Activated CD8-positive, alpha-beta memory T cell treated with anti-CD3 and anti-CD28 coated beads, Interleukin-2, amount 50 U/mL, for 4 hours (primary cell): Measurements from ENCODE around the gene GPC2.

ENCODE experiments used
- DNase-seq: peaks from one replicate; pipeline ENCODE4 v3.0.0-alpha.2; 2020

Gene GPC2

GRCh38 chr7:100166970-100167911 is 9.9 kb downstream of the GPC2 start:
- DNase-seq = no peak

GRCh38 chr7:100166317-100166940 is 10.8 kb downstream of the GPC2 start:
- no peak for DNase-seq

- no peak for DNase-seq
These were observed 13.3 kb downstream of the GPC2 start for GRCh38 chr7:100163871-100164270.

DNA sequence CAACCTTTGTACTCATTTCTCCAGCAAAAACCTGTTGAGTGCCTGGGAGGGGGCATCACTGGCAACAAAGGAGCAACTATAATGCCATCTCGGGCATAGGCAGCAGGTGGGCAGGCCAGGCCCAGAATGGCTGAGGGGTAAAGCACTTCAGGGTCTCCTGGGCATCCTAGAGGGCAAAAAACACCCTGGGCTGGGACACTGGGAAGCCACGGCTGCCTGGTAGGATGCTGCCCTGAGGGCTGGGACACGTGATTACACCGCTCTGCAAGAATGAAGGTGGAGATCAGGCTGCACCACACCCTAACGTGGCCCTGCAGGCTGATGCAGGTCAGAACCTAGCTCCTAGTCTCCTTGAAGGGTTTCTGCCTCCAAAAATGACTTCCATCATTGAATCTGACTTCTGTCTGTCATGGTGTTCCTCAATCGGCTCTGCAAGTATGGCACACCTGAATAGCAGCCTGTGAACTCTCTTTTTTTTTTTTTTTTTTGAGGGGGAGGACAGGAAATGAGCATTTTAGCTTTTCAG is 14.1 kb downstream of the GPC2 start:
- DNase-seq = no peak

GRCh38 chr7:100160067-100160466 is 17.1 kb downstream of the GPC2 start:
- DNase-seq = no peak

GRCh38 chr7:100159099-100159623 is 18.0 kb downstream of the GPC2 start:
- DNase-seq = no peak

GRCh38 chr7:100158229-100159098 is 18.7 kb downstream of the GPC2 start, which contains the start of gene TRAPPC14:
TSS of gene TRAPPC14 (minus strand) at chr7:100158723. CDS start at chr7:100158499, 224 bp downstream.
- DNase-seq = peak; percentile 92

DNA sequence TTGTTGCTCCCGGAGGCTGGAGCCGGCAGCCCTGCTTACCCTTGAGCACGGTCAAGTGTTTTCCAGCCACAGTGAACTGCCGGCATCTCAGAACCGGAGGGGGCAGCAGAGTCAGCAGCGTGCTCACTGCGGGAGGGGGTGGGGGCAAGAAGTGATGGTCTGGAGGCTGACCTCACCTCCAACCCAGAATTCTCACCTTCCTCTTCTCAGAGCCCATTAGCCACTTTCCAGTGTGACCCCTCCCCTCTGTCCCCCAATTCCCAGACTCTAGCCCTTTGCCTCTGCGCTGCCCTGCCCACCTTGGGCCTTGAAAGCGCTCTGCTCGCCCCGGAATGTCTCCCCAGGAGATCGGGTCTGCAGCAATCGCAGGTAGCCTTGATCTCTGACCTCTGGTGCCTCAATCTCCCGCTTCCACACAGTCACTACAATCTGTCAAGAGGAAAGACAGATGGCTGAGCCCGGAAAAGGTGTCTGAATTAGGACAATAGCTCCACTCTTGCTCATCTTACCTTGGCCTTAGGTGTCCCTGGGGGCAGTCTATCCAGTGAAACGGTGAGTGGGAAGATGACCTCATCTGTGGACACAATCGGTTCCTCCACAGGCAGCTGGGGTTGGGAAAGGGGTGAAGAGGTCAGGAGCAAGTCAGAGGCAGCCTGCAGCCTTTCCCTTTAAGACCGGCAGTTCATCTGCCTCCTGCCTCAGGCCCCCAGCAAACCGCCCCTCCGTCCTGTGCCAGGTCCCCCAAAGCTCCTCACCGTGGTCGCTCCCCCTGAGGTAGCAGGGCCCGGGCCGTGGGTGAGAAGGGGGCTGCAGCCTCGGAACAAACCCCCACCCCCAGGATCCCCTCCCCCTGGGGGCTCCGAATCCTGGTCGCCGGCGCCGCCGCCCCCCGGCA is 19.6 kb downstream of the GPC2 start:
- no peak for DNase-seq

- DNase-seq = no peak
These were observed 20.2 kb downstream of the GPC2 start for GRCh38 chr7:100157069-100157333.

DNA sequence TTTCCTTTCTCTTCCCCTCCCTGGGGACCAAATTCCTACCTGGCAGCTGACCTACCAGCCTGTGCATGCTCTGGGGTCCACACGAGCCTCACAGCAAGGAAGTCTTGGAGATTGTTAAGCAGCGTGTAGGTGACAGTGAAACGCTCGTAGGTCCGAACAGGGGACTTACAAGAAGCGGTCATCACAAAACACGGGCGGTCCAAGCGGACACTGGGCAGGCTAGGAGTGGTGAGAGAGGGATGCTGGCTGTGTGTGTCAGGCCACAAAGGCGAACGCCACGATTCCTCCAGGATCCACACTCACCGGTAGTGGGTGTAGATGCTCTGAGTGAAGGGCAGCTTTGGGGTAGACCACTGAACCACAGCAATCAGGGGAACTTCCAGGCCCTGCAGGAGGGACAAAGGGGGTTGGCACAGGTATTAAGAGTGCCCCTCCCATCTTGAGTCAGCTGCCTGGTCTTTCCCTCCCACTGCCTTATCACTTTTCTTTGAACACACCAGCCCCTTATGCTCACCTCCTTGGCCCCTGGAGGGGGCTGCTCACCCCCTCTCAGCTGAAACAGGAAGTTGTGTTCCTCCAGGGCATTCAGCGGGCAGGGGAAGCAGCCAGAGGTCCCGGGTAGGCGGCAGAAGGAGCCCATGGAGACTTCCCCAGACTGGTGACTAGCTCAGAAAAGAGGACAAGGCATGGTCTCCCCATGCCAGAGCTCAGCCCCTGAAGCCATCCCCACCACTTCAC is 20.7 kb downstream of the GPC2 start:
- no peak for DNase-seq

DNA sequence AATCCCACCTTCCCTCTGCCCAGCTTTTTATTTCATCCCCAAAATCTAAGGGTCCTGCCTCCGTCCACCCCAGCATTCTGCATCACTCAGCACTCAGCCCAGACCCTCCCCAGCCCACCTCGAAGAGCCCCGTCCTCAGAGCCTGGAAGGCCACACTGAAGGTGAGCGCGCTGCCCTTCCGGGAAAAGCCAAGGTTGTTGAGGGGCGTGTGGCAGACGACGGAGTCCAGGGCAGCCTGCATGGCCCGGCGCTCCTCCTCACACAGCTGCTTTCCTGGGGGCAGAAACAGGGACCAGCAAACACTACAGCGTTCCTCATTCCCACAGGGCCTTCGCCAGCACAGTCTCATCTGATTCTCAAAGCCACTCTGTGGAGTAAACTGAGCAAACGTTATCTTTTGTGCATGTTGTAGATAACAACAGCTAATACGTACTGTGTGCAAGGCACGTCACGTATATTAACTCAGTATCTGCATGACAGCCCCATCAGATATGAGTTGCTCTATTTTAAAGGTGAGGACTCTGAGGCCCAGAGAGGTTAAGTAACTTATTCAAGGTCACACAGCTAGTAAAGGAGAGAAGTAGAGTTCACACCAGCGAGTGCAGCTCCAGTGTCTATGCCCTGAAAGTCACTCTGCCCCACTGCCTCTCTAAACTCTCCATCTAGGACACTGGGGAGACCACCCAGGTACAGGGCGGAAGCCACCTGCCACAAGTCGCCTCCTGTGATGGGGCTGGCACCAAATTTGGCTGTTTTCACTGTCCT is 21.4 kb downstream of the GPC2 start:
- DNase-seq = no peak

- no peak for DNase-seq
These were observed 22.3 kb downstream of the GPC2 start for GRCh38 chr7:100154651-100155491.

DNA sequence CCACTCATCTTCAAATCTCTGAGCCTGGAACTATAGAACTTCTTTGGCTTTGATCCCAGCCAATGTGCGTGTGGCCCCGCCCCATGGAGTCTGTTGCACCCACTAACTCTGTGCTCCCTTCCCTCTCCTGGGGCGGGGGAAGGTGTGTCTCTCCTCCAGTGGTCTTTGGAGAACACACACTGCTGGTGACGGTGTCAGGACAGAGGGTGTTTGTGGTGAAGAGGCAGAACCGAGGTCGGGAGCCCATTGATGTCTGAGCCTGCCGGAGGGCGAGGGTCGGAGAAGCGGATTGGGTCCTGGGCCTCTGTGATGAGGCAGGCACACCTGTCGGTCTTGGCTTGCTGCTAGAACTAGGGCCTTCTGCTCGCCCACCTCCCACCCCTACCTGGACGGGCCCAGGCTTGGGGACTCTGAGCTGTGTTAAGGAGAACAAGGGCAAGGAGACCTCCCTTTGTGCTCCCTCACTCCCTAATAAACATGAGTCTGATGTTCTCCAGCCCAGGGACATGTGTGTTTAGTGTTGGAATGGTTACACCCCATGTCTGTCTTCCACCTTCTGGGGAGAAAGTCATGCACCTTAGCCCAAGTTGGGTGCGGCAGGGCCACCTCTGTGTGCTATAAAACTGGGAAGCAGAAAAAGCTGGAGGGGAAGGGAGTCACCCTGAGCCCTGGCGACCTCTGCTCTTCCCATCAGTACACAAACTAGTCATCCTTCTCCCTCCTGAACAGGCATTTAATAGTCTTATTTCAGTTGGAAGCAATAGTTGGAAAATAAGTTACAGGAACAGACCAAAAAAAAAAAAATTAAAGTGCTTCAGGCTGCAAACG is 23.3 kb downstream of the GPC2 start:
- no peak for DNase-seq

DNA sequence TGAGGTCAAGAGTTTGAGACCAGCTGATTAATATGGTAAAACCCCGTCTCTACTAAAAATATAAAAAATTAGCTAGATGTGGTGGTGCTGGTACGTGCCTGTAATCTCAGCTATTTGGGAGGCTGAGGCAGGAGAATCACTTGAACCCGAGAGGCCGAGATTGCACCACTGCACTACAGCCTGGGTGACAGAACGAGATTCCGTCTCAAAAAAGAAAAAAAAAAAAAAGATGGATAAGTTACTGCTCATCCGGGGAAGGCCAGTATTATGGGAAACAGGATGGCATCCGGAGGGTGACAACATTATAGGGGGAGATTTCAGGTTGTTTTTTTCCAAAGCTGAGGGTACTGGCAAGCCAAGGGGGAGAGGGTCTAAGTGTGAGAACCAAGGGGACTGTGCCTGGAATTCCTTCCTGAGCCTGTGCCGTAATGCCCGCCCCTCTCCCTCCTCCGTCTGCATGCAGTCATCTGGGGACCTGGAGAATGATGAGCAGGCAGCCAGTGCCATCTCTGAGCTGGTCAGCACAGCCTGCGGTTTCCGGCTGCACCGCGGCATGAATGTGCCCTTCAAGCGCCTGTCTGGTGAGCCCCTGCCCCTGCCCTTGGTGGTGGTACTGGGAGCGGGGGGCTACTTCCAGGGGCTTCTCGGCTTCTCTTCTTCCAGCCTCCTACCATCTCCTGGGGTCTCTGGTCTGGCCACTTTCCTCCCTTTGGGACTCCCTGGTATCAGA is 24.1 kb downstream of the GPC2 start:
- no peak for DNase-seq

DNA sequence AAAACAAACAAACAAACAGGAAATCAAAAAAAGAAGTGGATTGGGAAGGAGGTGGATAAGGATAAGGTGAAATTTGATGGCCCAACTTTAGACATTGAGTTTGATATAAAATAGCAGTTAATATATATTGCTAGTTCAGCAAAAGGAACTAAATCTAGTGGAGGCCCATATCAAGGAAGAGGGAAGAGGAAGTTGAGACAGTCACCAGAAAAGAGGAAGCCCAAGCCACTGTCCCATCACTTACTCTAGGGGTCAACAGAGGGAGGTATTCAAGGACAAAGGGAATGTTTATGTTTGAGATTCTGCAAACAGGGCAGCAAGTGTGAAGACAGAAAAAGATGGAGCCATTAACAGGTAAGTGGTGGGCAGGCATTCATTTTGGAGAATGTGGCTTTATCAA is 24.8 kb downstream of the GPC2 start:
- no peak for DNase-seq

DNA sequence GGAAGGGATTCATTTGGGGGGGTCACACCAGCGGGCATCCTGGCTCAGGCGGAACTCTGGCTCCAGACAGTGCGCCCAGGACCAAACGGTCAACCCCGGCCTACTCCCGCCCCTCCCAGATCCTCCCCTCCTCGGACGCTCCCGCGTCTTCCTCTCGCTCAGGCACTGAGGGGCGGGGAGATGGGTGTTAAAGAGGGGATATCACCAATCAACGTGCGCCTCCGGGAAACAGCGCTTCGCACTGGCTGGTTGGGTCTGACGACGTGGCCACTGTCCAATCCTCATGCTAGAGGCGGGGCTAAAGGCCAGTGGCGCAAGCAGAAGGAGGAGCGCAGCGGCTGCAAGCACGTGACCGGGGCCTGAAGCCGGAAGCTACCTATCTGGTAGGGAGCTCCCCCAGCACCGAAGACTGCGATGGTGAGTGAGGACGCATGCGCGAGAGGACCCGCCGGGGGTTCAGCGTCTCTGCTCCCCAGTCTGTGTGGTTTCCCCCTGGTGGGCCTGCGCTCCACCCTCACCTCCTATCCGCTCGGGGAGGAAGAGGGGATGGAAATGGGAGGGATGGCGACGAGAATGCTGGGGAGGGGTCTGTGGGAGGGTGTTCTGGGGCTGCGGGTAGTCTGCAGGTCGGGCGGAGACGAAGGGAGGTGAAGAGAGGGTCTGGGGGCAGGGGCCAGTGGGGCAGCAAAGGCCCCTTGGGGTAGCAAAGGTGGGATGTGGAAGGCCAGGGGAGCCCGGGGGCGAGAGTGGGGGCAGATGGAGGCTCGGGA is 28.4 kb downstream of the GPC2 start, which contains the start of gene LAMTOR4:
Gene LAMTOR4 (plus strand): TSS at position 360 of the 770 bp plus-strand sequence. CDS start 55 bp downstream, at position 415.
- DNase-seq = peak; percentile 96

- DNase-seq = no peak
These were observed 29.0 kb downstream of the GPC2 start for GRCh38 chr7:100148225-100148558.
